HEK293 (cell line): Measurements from ENCODE around the gene HOXD12.

Experiments
- CTCF ChIA-PET: fragments of 350-600 bp; formaldehyde crosslinking; extraction: SDS; loops from one replicate; lab custom pipeline; 2021; ENCODE audit warnings: antibody characterized with exemption; lab: Yijun Ruan, JAX
- POLR2A ChIA-PET: fragments of 300-600 bp; formaldehyde crosslinking; extraction: SDS; loops from one replicate; lab custom pipeline; 2020; ENCODE audit warnings: antibody characterized with exemption, inconsistent platforms; lab: Yijun Ruan, JAX
- H3K27ac ChIP-seq: fragments of 200-500 bp; sonication (Bioruptor generic); 2 replicates; pipeline ENCODE4 v1.5.1; 2014; ENCODE audit warnings: low read depth, low read length, control low read depth, inconsistent platforms; ENCODE audit errors: extremely low read depth
- H3K36me3 ChIP-seq, 2 experiments: fragments of 200-500 bp in 1 of 2; sonication (Bioruptor generic) in 1 of 2; 1 replicate in 1 of 2; 2 replicates in 1 of 2; pipeline ENCODE4 v1.5.1; 2014 to 2017; ENCODE audit warnings: inconsistent platforms in 2 of 2, low read length in 2 of 2; ENCODE audit not compliant: control insufficient read depth in 2 of 2, insufficient read depth in 1 of 2
- H3K4me1 ChIP-seq: fragments of 200-500 bp; sonication (Bioruptor generic); 2 replicates; pipeline ENCODE4 v1.5.1; 2014; ENCODE audit warnings: mild to moderate bottlenecking, low read length, inconsistent platforms; ENCODE audit not compliant: control insufficient read depth, insufficient read depth
- H3K4me3 ChIP-seq: 2 replicates; pipeline ENCODE4 v1.5.1; 2011; ENCODE audit warnings: low read depth, mild to moderate bottlenecking, control low read depth, low read length, moderate library complexity
- H3K9me3 ChIP-seq: fragments of 200-500 bp; sonication (Bioruptor generic); 2 replicates; pipeline ENCODE4 v1.5.1; 2014; ENCODE audit warnings: low read depth, low read length, inconsistent platforms; ENCODE audit not compliant: control insufficient read depth, insufficient read depth
- HIC1 ChIP-seq: fragments of 450-650 bp; formaldehyde crosslinking; IDR thresholded peaks from 2 replicates; pipeline ENCODE4 v1.5.1; 2016; ENCODE audit warnings: missing biosample characterization, missing genetic modification characterization
- IKZF3 ChIP-seq: fragments of 450-650 bp; IDR thresholded peaks from 2 replicates; pipeline ENCODE4 v1.5.0; 2018; ENCODE audit warnings: missing biosample characterization, mild to moderate bottlenecking, missing genetic modification characterization, moderate library complexity
- MEIS1 ChIP-seq: sonication (generic); formaldehyde crosslinking; IDR thresholded peaks from 2 replicates; pipeline ENCODE4 v1.8.1; 2022; ENCODE audit warnings: missing genetic modification reagents, mild to moderate bottlenecking, borderline replicate concordance
- SCRT2 ChIP-seq: fragments of 450-650 bp; formaldehyde crosslinking; IDR thresholded peaks from 2 replicates; pipeline ENCODE4 v1.5.1; 2016; ENCODE audit warnings: missing biosample characterization, missing genetic modification characterization
- SP7 ChIP-seq: fragments of 450-650 bp; formaldehyde crosslinking; IDR thresholded peaks from 2 replicates; pipeline ENCODE4 v1.5.1; 2016; ENCODE audit warnings: missing biosample characterization, missing genetic modification characterization
- ZBTB21 ChIP-seq: fragments of 450-650 bp; formaldehyde crosslinking; IDR thresholded peaks from 2 replicates; pipeline ENCODE4 v1.5.1; 2017; ENCODE audit warnings: missing biosample characterization, missing genetic modification characterization
- ZNF112 ChIP-seq: fragments of 450-650 bp; formaldehyde crosslinking; IDR thresholded peaks from 2 replicates; pipeline ENCODE4 v1.5.0; 2017; ENCODE audit warnings: missing biosample characterization, missing genetic modification characterization
- ZNF16 ChIP-seq: fragments of 450-650 bp; formaldehyde crosslinking; IDR thresholded peaks from 2 replicates; pipeline ENCODE4 v1.5.1; 2016; ENCODE audit warnings: low read depth, missing biosample characterization, missing genetic modification characterization
- ZNF23 ChIP-seq: fragments of 450-650 bp; formaldehyde crosslinking; IDR thresholded peaks from 2 replicates; pipeline ENCODE4 v1.5.1; 2016; ENCODE audit warnings: missing biosample characterization, missing genetic modification characterization, borderline replicate concordance
- ZNF398 ChIP-seq: fragments of 450-650 bp; formaldehyde crosslinking; IDR thresholded peaks from 2 replicates; pipeline ENCODE4 v1.5.1; 2017; ENCODE audit warnings: missing biosample characterization, missing genetic modification characterization
- ZNF404 ChIP-seq: fragments of 450-650 bp; formaldehyde crosslinking; IDR thresholded peaks from 2 replicates; pipeline ENCODE4 v1.5.1; 2017; ENCODE audit warnings: missing biosample characterization, missing genetic modification characterization
- ZNF501 ChIP-seq: fragments of 450-650 bp; formaldehyde crosslinking; IDR thresholded peaks from 2 replicates; pipeline ENCODE4 v1.5.1; 2016; ENCODE audit warnings: missing biosample characterization, missing genetic modification characterization
- ZNF514 ChIP-seq: fragments of 450-650 bp; formaldehyde crosslinking; IDR thresholded peaks from 2 replicates; pipeline ENCODE4 v1.5.1; 2016; ENCODE audit warnings: missing biosample characterization, missing genetic modification characterization
- ZNF580 ChIP-seq: fragments of 450-650 bp; formaldehyde crosslinking; IDR thresholded peaks from 2 replicates; pipeline ENCODE4 v1.5.1; 2016; ENCODE audit warnings: missing biosample characterization, missing genetic modification characterization
- ZNF76 ChIP-seq: fragments of 450-650 bp; formaldehyde crosslinking; IDR thresholded peaks from 2 replicates; pipeline ENCODE4; 2016; ENCODE audit warnings: low read depth, missing biosample characterization, missing genetic modification characterization, borderline replicate concordance
- ZNF777 ChIP-seq: fragments of 450-650 bp; formaldehyde crosslinking; IDR thresholded peaks from 2 replicates; pipeline ENCODE4 v1.5.1; 2017; ENCODE audit warnings: missing biosample characterization, missing genetic modification characterization, borderline replicate concordance
- TF ChIP-seq, protein P1 (sequence below): fragments of 450-650 bp; formaldehyde crosslinking; IDR thresholded peaks from 2 replicates; pipeline ENCODE4 v1.5.1; 2016; ENCODE audit warnings: missing biosample characterization, missing genetic modification characterization
- TF ChIP-seq, protein P2 (sequence below): fragments of 450-650 bp; formaldehyde crosslinking; IDR thresholded peaks from 2 replicates; pipeline ENCODE4 v1.5.1; 2016; ENCODE audit warnings: missing biosample characterization, missing genetic modification characterization

Gene HOXD12

GRCh38 chr2:176081376-176081836, 18.2 kb upstream of the HOXD12 start:
- no peaks in the 10 kb centered on the region for H3K36me3 ChIP-seq
- TF ChIP-seq ZNF580 (tag by site-specific recombination) (no peak), ZNF76 (tag by site-specific recombination) (no peak), ZNF112 (tag by site-specific recombination) (no peak), ZNF501 (no peak)
- TF ChIP-seq, protein P1, sequence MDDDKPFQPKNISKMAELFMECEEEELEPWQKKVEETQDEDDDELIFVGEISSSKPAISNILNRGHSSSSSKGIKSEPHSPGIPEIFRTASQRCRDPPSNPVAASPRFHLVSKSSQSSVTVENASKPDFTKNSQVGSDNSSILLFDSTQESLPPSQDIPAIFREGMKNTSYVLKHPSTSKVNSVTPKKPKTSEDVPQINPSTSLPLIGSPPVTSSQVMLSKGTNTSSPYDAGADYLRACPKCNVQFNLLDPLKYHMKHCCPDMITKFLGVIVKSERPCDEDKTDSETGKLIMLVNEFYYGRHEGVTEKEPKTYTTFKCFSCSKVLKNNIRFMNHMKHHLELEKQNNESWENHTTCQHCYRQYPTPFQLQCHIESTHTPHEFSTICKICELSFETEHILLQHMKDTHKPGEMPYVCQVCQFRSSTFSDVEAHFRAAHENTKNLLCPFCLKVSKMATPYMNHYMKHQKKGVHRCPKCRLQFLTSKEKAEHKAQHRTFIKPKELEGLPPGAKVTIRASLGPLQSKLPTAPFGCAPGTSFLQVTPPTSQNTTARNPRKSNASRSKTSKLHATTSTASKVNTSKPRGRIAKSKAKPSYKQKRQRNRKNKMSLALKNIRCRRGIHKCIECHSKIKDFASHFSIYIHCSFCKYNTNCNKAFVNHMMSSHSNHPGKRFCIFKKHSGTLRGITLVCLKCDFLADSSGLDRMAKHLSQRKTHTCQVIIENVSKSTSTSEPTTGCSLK (tag by site-specific recombination), result no peak
- no peak overlapping the region for H3K4me3 ChIP-seq
- H3K4me1 ChIP-seq, result no peaks in the 10 kb centered on the region
- no peaks in the 10 kb centered on the region for H3K9me3 ChIP-seq
- ChIA-PET CTCF (interaction anchor here (0.6 to 3.2 kb wide), 5 partner anchors 15 to 877 kb away, joined by 3 to 44 read pairs (median 5); no protein-coding TSS in a partner anchor), POLR2A (interaction anchor here (1.0 to 2.7 kb wide), 2 partner anchors 25 to 79 kb away, joined by 5 to 12 read pairs; partner anchors contain the start of genes HOXD11 and LNPK)
- no peak overlapping the region for H3K27ac ChIP-seq

GRCh38 chr2:176081837-176082524, 17.6 kb upstream of the HOXD12 start:
- no peaks in the 10 kb centered on the region for H3K4me1 ChIP-seq
- no peaks in the 10 kb centered on the region for H3K36me3 ChIP-seq
- POLR2A ChIA-PET, result no interaction called here
- CTCF ChIA-PET, result interaction anchor here (0.6 to 3.2 kb wide), 4 partner anchors 15 to 548 kb away, joined by 3 to 28 read pairs (median 6); no protein-coding TSS in a partner anchor
- H3K4me3 ChIP-seq, result no peak overlapping the region
- TF ChIP-seq HIC1 (tag by site-specific recombination) (no peak), ZNF23 (no peak), ZNF16 (tag by site-specific recombination) (no peak), ZBTB21 (tag by site-specific recombination) (no peak), SCRT2 (tag by site-specific recombination) (no peak), ZNF404 (tag by site-specific recombination) (no peak), SP7 (tag by site-specific recombination) (no peak), ZNF514 (no peak)
- no peaks in the 10 kb centered on the region for H3K9me3 ChIP-seq
- H3K27ac ChIP-seq, result no peak overlapping the region

- Histone ChIP-seq H3K4me1 (no peaks in the 10 kb centered on the region), H3K4me3 (no peak overlapping the region), H3K9me3 (no peaks in the 10 kb centered on the region), H3K27ac (no peak overlapping the region), H3K36me3 (no peaks in the 10 kb centered on the region)
- CTCF ChIA-PET, result interaction anchor here (0.7 to 2.7 kb wide), 4 partner anchors 15 to 1385 kb away, joined by 3 to 8 read pairs (median 4); no protein-coding TSS in a partner anchor
- POLR2A ChIA-PET, result no interaction called here
- TF ChIP-seq ZNF514 (no peak), IKZF3 (no peak), ZNF777 (tag by site-specific recombination) (no peak), MEIS1 (CRISPR knock-in tag) (no peak), ZNF398 (tag by site-specific recombination) (no peak)
- TF ChIP-seq, protein P2, sequence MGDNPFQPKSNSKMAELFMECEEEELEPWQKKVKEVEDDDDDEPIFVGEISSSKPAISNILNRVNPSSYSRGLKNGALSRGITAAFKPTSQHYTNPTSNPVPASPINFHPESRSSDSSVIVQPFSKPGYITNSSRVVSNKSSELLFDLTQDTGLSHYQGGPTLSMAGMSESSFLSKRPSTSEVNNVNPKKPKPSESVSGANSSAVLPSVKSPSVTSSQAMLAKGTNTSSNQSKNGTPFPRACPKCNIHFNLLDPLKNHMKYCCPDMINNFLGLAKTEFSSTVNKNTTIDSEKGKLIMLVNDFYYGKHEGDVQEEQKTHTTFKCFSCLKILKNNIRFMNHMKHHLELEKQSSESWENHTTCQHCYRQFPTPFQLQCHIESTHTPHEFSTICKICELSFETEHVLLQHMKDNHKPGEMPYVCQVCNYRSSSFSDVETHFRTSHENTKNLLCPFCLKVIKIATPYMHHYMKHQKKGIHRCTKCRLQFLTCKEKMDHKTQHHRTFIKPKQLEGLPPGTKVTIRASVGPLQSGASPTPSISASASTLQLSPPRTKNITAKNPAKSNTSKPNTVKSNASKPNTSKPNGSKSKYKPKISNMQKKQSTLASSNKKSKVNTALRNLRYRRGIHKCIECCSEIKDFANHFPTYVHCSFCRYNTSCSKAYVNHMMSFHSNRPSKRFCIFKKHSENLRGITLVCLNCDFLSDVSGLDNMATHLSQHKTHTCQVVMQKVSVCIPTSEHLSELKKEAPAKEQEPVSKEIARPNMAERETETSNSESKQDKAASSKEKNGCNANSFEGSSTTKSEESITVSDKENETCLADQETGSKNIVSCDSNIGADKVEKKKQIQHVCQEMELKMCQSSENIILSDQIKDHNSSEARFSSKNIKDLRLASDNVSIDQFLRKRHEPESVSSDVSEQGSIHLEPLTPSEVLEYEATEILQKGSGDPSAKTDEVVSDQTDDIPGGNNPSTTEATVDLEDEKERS (tag by site-specific recombination), result no peak
- TF ChIP-seq, protein P1 (tag by site-specific recombination), result no peak
Observed at GRCh38 chr2:176082525-176082823, 17.1 kb upstream of the HOXD12 start.
